A549 (cell line): ENCODE results near the gene SEMA6B. TPM values are rescaled to one million over a fixed set of nuclear protein-coding genes. Genes with fewer than 3 reads are reported as not detected.

Experiments used
- ATAC-seq, 2 experiments: fragments of 200-7000 bp in 1 of 2; fragments of >200 bp in 1 of 2; cut with Nextera tagmentation in 1 of 2; cut with Tn5 transposase in 1 of 2; 3 replicates each; pipeline versions ENCODE4 v1.8.0 to v1.9.1; 2018 to 2020; ENCODE audit warnings: mild to moderate bottlenecking in 1 of 2, moderate library complexity in 1 of 2
- CTCF ChIA-PET: fragments of 300-600 bp; sonication (Branson Sonifier 250); formaldehyde crosslinking; extraction: SDS; loops from one replicate; lab custom pipeline; 2021; ENCODE audit warnings: antibody characterized with exemption, inconsistent platforms; lab: Yijun Ruan, JAX
- POLR2A ChIA-PET: fragments of 350-600 bp; formaldehyde crosslinking; extraction: SDS; loops from one replicate; lab custom pipeline; 2021; ENCODE audit warnings: antibody characterized with exemption, inconsistent platforms; lab: Yijun Ruan, JAX
- DNase-seq, 2 experiments: peaks; one replicate each; pipeline versions ENCODE4 v3.0.0 to v3.0.0-alpha.2; 2011 to 2016; ENCODE audit warnings: low read depth in 1 of 2, low spot score in 1 of 2
- FAIRE-seq: peaks from 2 replicates; lab custom pipeline; 2011; peaks lifted over from hg19 to GRCh38; lab: Jason Lieb, UNC
- H3K27ac ChIP-seq, 2 experiments: fragments of >200 bp; sonication (Bioruptor Twin); formaldehyde crosslinking; 3 replicates each; pipeline ENCODE4 v1.5.1; 2016 to 2017
- H3K4me1 ChIP-seq: fragments of >200 bp; sonication (Bioruptor Twin); formaldehyde crosslinking; 3 replicates; pipeline ENCODE4 v1.6.1; 2016
- H3K4me2 ChIP-seq: fragments of >200 bp; sonication (Bioruptor Twin); formaldehyde crosslinking; 3 replicates; pipeline ENCODE4 v1.6.1; 2016
- H3K4me3 ChIP-seq: fragments of >200 bp; sonication (Bioruptor Twin); formaldehyde crosslinking; 3 replicates; pipeline ENCODE4 v1.5.1; 2016
- H3K9me3 ChIP-seq: fragments of >200 bp; sonication (Bioruptor Twin); formaldehyde crosslinking; 3 replicates; pipeline ENCODE4 v1.6.1; 2016
- ATOH8 ChIP-seq: fragments of 250-450 bp; sonication (Bioruptor Pico); IDR thresholded peaks from 2 replicates; pipeline ENCODE4 v1.5.0; 2020; ENCODE audit warnings: low read depth, mild to moderate bottlenecking, moderate library complexity
- BCL3 ChIP-seq: fragments of >200 bp; sonication (Bioruptor Twin); formaldehyde crosslinking; IDR thresholded peaks from 3 replicates; pipeline ENCODE4 v1.6.1; 2016
- BHLHE40 ChIP-seq: IDR thresholded peaks from 2 replicates; pipeline ENCODE4 v1.6.1; 2012; ENCODE audit warnings: low read depth, low read length, inconsistent platforms
- CBX8 ChIP-seq: fragments of 200-600 bp; sonication (generic); IDR thresholded peaks from 2 replicates; pipeline ENCODE4 v1.6.1; 2016
- CHD4 ChIP-seq: fragments of 200-600 bp; sonication (generic); IDR thresholded peaks from 2 replicates; pipeline ENCODE4 v1.6.1; 2016; ENCODE audit warnings: antibody characterized with exemption, mild to moderate bottlenecking, borderline replicate concordance
- EHF ChIP-seq: fragments of 250-450 bp; sonication (Bioruptor Pico); IDR thresholded peaks from 2 replicates; pipeline ENCODE4 v1.5.0; 2020; ENCODE audit warnings: mild to moderate bottlenecking
- ELK1 ChIP-seq: fragments of 150-350 bp; IDR thresholded peaks from 2 replicates; pipeline ENCODE4 v1.6.1; 2014; ENCODE audit warnings: low read depth, mild to moderate bottlenecking, low read length
- FOSB ChIP-seq: fragments of 250-450 bp; sonication (Bioruptor Pico); IDR thresholded peaks from 2 replicates; pipeline ENCODE4 v1.5.0; 2020; ENCODE audit warnings: mild to moderate bottlenecking, moderate library complexity
- GATA3 ChIP-seq: IDR thresholded peaks from 2 replicates; pipeline ENCODE4 v1.6.1; 2012; ENCODE audit warnings: borderline replicate concordance
- HEYL ChIP-seq: fragments of 250-450 bp; sonication (Bioruptor Pico); IDR thresholded peaks from 2 replicates; pipeline ENCODE4 v1.8.0; 2021; ENCODE audit warnings: mild to moderate bottlenecking, moderate library complexity
- JUNB ChIP-seq: fragments of >200 bp; sonication (Bioruptor Twin); formaldehyde crosslinking; IDR thresholded peaks from 2 replicates; pipeline ENCODE4 v1.6.1; 2016
- MAX ChIP-seq: IDR thresholded peaks from 2 replicates; pipeline ENCODE4 v1.6.1; 2012
- MYC ChIP-seq: IDR thresholded peaks from 2 replicates; pipeline ENCODE4 v1.6.1; 2012; ENCODE audit warnings: mild to moderate bottlenecking, inconsistent platforms, low read length, improper control_type of control experiment, borderline replicate concordance
- NPAS2 ChIP-seq: fragments of 250-450 bp; sonication (Bioruptor Pico); IDR thresholded peaks from 2 replicates; pipeline ENCODE4 v1.8.0; 2022; ENCODE audit warnings: mild to moderate bottlenecking, moderate library complexity, borderline replicate concordance
- PBX3 ChIP-seq: IDR thresholded peaks from 2 replicates; pipeline ENCODE4 v1.6.1; 2012
- POLR2AphosphoS2 ChIP-seq: conservative IDR thresholded peaks from 2 replicates; pipeline ENCODE4 v1.6.1; 2012; ENCODE audit warnings: low read length, improper control_type of control experiment, inconsistent platforms
- RNF2 ChIP-seq: fragments of 200-600 bp; sonication (generic); IDR thresholded peaks from 2 replicates; pipeline ENCODE4 v1.6.1; 2016; ENCODE audit warnings: low read depth, mild to moderate bottlenecking, antibody characterized with exemption, moderate library complexity, borderline replicate concordance
- SMC3 ChIP-seq: fragments of >200 bp; sonication (Bioruptor Twin); formaldehyde crosslinking; IDR thresholded peaks from 3 replicates; pipeline ENCODE4 v1.6.1; 2018; ENCODE audit warnings: inconsistent platforms
- ZC3H11A ChIP-seq: fragments of 450-650 bp; IDR thresholded peaks from 2 replicates; pipeline ENCODE4 v1.6.1; 2014; ENCODE audit warnings: antibody characterized with exemption, mild to moderate bottlenecking
- ZFP36 ChIP-seq: fragments of 450-650 bp; IDR thresholded peaks from 2 replicates; pipeline ENCODE4 v1.6.1; 2014; ENCODE audit warnings: borderline replicate concordance; ENCODE audit not compliant: partially characterized antibody
- ZSCAN20 ChIP-seq: fragments of 250-450 bp; sonication (Bioruptor Pico); IDR thresholded peaks from 2 replicates; pipeline ENCODE4 v1.8.0; 2022; ENCODE audit warnings: mild to moderate bottlenecking, moderate library complexity
- WGBS: methylation state at CpG from one replicate; pipeline ENCODE4 v1.1.6; 2017; ENCODE audit errors: missing lambda C conversion rate; 5-methylcytosine and 5-hydroxymethylcytosine counted together
- polyA plus RNA-seq, 4 experiments: library from polyadenylated mRNA; depleted of rRNA in 3 of 4; stranded (reverse); fragments of >200 nt; fragmentation: RNase III in 1 of 4; extraction: RNeasy Plus Mini Kit Qiagen cat#74134 plus additional on column Dnase treatment in 1 of 4; gene quantifications; 2 replicates in 3 of 4; 3 replicates in 1 of 4; pipeline ENCODE4 v1.2.3, GENCODE V29; 2011 to 2017

Gene SEMA6B
- polyA plus RNA-seq, 2 of the 4 experiments (the other 2 are of a cell fraction) = 5.7 to 9.0 TPM

- ATAC-seq = no peak
- Histone ChIP-seq H3K9me3 (no peaks in the 10 kb centered on the region), H3K4me3 (no peak overlapping the region), H3K27ac (no peak overlapping the region), H3K4me1 (no peaks in the 10 kb centered on the region), H3K4me2 (no peak overlapping the region)
- CTCF ChIA-PET = interaction anchor here (1.2 to 1.6 kb wide), 2 partner anchors 29 to 125 kb away, joined by 4 read pairs; no protein-coding TSS in a partner anchor
- POLR2A ChIA-PET = no interaction called here
- 48% methylated on average over 6 of the region's 6 CpGs for WGBS
- TF ChIP-seq RNF2 (no peak), MYC (no peak), NPAS2 (CRISPR knock-in tag) (no peak), GATA3 (no peak), FOSB (CRISPR knock-in tag) (no peak), EHF (CRISPR knock-in tag) (no peak), JUNB (no peak), BCL3 (no peak), ZSCAN20 (CRISPR knock-in tag) (no peak), CBX8 (no peak), CHD4 (no peak), SMC3 (no peak), ZC3H11A (no peak)
- DNase-seq = no peak
- no peak for FAIRE-seq
Measured at GRCh38 chr19:4604912-4605311, 45.4 kb upstream of the SEMA6B start.

GRCh38 chr19:4602915-4603314 is 43.4 kb upstream of the SEMA6B start:
- Histone ChIP-seq H3K4me1 (no peaks in the 10 kb centered on the region), H3K27ac (no peak overlapping the region), H3K9me3 (no peaks in the 10 kb centered on the region)
- DNase-seq (no peak), ATAC-seq (no peak), FAIRE-seq (no peak)
- TF ChIP-seq PBX3 (no peak), BHLHE40 (no peak), ELK1 (no peak), ZFP36 (no peak), MAX (no peak), HEYL (CRISPR knock-in tag) (no peak), POLR2AphosphoS2 (no peak), NPAS2 (CRISPR knock-in tag) (no peak), RNF2 (no peak), ATOH8 (CRISPR knock-in tag) (no peak), CBX8 (no peak)
- TF ChIP-seq, all 56 proteins: peak for 0
- 56% methylated on average over 1 of the region's 1 CpG for WGBS
- no peak overlapping the region for H3K4me2 ChIP-seq
- H3K4me3 ChIP-seq = no peak overlapping the region
- CTCF ChIA-PET = no interaction called here
- POLR2A ChIA-PET = no interaction called here
